Muscle of back (tissue), 11 donors: ENCODE results near the gene CRYL1. TPM values are rescaled to one million over a fixed set of nuclear protein-coding genes. Genes with fewer than 3 reads are reported as not detected.
A peak's percentile ranks its signal among the peaks of the same experiment; 100 is the strongest.

Source experiments
- DNase-seq, 3 donors: peaks; one replicate each; pipeline versions ENCODE4 v3.0.0 to v3.0.0-alpha.2; 2013
- polyA plus RNA-seq, 10 donors: library from polyadenylated mRNA; unstranded; fragments of 120-200 nt; gene quantifications; one replicate each; pipeline ENCODE4 v1.2.1, GENCODE V29; 2013; ENCODE audit not compliant: insufficient read length in 10 of 10

Gene CRYL1
- polyA plus RNA-seq, 10 donors = 20.7 to 35.3 (median 27.9) TPM

DNA sequence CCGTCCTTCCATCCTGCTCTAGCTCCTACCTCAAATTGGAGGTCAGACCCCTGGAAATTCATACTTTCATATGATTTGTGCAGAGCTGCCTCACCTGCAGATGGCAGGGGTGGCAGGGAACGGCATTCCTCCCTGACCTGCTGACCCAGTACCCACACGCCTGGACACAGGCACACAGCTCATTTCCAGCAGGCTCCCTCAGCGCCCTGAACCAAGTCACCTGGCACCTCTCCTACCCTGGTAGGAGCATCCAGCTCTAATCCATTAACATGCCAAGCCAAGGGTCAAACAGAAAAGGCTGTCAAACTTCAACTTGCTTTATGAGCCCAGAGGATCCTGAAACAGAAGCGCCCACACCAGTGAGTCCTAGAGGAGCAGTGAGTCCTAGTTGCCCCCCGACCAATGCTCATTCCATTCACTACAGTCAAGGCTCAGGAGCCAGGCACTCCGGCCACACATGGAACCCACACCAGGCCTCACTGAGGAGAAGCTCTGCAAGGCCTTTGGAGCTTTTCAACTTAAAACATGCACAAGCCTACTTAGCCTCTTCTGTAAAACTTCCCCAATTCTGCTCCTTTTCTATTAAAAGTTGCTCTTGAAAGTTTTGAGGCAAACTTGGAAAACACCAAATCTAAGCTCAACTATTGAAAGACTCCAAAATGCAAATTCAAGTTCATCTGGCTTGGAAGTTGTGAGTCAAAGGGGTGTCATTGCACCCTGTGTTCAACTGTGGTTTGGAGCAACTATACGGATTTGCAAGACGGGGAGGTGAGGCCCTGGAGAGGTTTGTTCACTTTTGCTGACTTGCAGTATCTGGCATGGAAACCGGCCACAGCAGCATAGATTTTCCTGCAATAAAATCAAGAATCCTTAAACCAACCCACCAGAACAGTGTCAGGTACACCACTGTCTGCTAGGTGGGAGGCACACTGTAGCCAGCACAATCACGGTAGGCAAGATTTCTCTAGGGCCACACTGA is 96.7 kb downstream of the CRYL1 start:
- DNase-seq = no peak

DNA sequence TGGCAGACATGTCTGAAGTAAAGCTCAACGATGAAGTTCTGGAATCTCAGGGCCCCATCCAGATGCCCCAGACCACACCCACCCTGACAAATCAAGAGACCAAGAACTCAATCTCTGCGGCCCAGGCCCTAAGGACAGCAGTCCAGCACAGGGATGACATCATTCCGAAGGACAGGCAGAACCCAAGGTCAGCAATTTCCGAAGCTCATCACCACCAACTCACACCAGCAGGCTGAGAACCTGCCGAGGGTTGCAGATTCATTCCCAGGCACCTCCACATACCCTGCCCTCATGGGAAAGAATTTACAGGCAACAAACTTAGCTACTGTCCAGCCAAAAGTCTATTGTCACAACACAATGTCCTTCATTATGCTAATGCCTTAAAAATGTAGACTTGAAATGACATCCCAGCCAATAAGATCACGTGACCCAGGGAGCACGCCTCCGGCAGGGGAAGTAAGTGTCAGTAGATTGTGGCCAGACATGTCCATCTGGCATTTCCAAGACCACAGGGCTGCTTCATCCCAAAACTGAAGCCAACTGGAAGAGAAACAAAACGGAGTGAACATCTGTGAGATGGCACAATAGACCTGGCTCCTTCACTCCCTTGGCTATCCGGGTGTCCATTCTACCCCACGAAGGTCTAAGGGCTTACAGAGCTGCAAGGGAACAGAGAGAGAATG is 98.8 kb downstream of the CRYL1 start:
- no peak for DNase-seq

DNA sequence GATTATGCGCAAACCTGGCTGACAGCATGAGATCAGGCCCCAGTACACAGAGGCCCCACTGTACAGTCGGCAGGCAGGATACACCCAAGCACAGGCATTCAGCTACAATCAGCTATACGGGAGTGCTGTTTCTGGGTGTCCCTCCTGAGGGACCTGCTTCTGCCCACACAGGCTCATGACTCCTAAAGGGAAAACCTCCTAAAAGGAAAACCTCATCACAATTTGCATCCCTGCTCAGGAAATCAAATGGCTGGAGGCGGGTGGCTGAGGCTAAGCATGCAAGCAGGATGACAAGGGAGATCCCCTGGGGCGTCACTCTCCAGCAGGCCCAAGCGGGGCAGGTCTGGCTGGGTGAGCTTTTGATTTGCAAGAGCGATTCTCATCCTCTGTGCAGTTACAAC is 99.8 kb downstream of the CRYL1 start:
- no peak for DNase-seq

DNA sequence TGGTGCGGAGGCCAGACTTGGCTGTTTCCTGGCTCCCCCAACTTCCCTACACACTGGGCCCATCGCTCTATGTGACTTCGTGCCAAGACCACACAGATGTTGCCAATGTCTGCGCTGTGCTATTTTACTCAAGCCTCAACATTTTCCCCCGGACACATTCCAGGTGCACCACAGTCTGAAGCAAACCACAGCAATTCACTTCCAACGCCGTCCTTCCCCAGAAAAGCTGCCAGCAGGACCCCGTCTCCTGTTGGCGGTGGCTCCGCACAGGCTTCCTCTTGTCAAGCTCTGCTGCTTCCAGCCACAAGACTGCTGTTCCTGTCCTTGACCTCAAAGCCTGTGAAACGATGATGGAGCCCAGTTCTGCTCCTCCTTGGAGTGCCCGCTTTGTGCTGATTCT is 100.7 kb downstream of the CRYL1 start:
- DNase-seq = peak; percentile 53 to 71 (median 55)

DNA sequence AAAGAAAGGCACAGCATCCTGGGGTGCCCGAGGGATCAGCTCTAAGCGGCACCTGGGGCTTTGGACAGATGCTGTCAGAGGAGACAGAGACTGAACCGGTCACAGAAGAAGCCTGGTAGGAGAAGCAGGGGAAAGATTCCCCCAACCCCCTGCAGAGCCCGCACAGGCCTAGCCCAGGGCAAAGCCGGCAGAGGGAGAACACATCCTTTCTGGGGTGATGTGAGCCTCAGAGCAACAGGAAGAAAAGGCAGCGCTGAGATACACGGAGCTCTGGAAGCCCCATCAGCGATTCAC is 101.2 kb downstream of the CRYL1 start:
- no peak for DNase-seq

DNA sequence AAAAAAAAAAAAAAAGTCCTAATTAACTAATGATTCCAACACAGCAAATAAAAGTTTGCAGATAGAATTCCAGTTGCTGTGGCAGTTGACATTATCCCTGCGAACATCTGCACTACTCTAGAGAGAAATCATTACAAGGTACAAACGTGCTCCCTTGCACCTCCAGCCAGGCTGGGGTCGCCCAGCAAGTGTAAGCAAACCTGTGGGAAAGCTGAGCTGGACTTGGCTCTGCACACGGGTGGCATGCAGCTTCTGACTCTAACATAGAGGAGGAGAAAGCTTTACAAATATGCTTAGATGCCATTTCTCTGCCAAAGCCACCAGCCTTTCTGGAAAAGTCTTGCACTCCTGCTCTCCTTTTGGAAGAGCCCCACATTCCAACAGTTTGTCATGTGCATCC is 103.3 kb downstream of the CRYL1 start:
- DNase-seq = no peak

DNA sequence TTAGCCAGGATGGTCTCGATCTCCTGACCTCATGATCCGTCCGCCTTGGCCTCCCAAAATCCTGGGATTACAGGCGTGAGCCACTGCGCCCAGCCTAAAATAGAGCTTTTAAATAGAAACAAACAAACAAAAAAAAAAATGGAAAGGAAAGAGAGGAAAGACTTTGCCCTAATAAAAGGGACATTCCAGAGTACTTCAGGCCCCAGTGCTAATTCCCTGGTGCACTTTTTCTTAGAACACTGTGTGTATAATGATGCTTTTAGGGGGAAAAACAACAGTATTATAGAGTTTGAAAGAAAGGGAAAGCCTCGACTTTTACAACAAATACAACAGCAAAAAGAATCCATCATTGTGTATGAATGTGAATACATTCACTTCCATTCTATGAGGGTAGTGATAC is 104.7 kb downstream of the CRYL1 start:
- peak in 1 of 3 donors; percentile 40 for DNase-seq

DNA sequence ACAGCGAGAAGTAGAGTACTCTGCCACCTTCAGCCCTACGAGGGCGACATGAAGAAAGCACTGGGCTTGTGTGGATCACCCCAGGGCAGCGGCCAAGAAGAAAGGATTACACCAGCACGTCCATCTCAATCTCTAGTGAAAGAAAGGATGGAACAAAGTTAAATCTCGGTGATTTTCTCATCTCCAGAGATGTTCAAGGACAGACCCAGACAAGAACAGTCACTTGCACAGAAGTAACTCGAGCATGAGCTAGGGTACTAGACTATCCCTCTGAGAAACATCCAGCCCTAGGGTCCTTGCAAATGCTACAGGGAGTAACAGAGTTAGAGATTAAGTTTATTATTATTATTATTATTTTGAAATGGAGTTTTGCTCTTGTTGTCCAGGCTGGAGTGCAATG is 106.7 kb downstream of the CRYL1 start:
- no peak for DNase-seq

DNA sequence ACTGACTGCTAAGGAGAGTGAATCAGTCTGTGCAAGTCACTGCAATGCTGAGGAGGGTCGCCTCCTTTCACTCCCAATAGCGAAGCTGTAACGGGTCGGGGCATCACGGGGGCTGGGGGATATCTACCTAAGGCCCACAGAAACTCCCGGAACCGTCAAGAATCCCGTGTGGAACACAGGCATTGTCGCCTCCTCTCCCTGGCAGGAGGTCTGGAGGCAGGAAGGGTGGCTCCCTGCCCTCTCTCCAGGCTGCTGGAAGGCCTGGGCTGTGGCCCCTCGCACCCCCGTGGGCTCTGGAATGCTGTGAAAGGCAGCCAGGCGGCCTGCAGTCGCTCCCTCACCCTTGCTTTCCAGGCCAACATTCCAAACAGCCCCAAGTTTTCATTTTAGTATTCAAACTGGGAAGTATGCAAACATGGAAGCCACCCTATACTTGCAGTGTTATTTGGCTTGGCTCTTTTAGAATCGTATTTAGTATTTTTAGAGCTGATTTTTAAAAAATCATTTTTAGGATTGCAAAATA is 109.4 kb downstream of the CRYL1 start:
- DNase-seq = no peak

DNA sequence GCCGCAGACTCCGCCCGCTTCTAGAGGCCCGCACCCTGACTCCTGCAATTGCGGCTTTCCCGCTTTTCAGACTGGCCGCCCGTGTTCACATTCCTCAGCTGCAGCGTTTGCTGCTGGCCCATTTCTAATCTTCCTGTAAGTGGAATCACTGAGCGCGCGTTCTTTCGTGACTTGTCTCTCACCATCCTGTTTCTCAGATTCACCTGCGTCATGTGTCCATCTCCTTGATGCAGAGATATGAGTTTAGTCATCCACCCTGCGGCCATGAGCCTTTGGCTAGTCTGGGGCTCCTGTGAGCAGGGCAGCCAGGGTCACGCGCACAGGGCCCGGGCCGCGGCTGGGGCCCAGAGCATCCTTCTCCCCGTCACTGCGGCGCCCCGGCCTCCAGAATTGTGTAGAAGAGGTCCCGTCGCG is 110.0 kb downstream of the CRYL1 start:
- DNase-seq = no peak

DNA sequence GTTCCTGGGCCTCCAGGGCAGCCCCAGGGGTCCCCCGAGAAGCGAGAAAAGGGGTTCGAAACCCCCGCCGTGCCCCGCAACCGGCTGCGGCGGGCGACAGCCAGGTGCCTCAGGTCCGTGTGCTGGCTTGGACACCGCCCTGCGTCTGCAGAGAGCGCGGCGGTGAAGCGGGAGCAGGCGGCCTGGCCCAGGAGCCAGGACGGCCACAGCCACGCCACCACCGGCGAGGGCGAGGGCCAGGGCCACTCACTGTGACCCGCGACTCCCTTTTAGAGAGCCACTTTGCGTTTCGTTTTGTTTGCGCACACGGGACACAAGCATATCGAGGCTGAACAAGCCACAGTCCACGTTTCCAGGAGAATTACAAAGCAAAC is 110.4 kb downstream of the CRYL1 start:
- no peak for DNase-seq

DNA sequence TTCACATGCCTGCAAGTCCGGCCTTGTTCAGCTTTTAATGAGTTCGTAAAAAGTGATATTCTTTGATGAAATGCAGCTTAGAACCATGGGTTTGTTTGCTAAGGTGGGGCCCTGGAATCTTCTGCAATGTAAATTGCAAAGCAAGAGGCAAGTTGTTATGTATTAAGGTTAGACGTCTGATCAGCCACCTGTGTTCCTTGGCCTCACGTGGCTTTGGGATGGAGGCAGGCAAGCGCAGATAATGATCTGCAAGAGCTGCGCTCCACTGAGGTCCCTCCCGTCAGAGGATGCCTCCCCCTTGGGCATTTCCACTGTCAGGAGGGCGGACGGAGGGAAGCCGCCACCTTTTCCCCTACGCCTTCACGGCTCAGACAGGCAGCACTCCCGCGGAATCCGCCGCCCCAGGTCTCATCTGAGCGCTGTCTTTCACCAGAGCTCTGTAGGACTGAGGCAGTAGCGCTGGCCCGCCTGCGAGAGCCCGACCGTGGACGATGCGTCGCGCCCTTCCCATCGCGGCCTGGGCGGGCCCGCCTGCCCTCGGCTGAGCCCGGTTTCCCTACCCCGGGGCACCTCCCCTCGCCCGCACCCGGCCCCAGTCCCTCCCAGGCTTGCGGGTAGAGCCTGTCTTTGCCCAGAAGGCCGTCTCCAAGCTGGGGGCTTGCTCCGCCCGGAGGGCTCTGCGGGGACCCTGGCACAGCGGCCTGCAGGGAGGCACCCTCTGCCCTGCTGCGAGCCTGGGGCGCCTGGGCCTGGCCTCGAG is 110.9 kb downstream of the CRYL1 start:
- peak in 1 of 3 donors; percentile 37 for DNase-seq

DNA sequence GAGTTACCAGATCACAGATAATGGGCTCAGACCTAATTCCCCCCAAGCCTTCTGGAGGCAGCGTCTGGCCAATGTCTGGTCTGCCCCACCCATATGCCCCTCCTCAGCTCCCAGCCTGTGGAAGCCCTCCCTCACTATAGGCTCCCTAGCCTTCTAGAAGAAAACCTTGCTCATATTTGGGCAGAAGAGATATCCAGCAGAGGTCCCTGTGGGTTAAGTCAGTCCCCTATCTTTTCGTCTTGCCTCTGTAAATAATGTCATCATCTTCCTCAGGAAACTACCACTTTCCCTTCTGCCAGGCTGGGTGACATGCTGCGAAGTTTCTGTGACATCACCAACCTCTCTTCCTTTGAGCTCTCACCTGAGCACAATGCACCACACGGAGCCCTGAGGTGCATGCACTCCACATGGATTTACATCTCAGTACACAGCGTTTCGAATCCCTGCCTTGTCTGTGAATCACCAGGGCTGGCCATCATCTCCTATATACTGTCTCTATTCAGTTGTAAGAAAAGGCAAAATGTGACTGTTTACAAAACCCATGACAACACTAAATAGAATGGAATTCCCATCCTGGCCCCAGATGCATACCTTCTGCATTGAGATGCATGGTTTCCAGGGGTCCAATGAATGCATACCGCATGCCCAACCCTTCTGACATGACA is 112.8 kb downstream of the CRYL1 start:
- DNase-seq = no peak

DNA sequence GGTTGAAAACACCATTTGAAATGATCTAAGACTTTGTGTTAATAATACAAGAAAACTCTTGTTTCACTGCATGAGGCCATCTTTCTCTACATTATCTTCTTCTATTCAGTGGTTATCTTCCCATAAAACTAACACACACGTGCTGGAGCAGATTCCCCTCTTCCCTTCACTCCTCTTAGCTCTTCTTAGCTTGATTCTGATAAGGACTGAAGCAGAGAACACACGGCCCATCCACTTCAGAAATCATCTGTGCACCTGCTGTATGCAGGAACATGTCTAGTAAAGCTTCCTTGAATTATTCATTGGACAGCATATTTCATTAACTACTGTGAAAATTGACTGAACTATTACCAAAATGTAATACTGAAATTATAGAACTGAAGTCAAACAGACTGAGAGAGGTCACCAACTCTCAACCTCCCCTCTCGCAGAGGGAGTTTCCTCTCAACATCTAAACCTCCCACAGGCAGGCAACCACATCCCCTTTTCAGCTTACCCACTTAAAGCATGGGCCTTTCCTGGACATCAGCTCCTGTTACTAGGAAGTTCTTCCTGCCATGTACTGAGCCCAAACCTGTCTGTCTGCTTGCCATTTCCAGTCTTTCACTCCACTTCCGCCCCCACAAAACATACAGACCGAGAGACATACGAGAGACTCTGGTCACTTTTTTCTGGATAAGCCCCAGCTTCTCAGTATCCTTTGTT is 113.9 kb downstream of the CRYL1 start:
- DNase-seq = no peak

DNA sequence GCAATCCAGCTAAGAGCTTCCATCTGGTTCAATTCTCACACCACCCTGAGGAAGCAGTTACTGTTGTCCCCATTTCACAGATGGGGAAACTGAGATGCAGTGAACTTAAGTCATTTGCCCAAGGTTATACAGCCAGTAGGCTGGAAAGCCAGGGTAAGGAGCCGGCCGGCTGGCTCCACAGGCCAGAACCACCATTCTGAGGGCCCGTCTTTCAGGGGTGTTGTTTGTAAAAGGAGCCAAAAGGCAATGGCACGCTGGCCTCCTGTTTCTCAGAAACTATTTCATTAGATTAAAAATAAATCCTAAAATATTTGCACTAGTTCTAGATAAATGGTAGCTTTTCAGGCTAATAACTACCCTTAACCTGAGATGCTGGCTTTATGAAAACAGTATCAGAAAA is 114.9 kb downstream of the CRYL1 start:
- DNase-seq = no peak

DNA sequence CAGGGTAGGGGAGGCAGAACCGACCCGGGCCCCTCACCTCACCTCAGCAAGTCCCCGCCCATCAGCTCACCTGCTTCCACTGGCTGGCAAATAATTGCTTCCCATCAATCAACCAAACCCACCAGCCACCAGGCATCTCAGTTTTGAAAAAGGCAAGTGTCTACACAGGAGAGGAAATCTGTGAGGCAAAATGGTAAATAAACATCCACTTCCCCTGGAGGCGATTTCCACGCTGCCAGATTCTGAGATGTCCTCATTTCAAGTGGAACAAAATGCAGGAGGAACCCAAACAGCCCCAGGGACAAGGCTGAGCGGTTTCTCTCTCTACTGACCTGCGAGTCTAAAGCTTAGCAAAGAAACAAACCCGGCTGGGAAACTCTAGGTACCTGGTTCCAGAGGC is 117.5 kb downstream of the CRYL1 start:
- DNase-seq = no peak

DNA sequence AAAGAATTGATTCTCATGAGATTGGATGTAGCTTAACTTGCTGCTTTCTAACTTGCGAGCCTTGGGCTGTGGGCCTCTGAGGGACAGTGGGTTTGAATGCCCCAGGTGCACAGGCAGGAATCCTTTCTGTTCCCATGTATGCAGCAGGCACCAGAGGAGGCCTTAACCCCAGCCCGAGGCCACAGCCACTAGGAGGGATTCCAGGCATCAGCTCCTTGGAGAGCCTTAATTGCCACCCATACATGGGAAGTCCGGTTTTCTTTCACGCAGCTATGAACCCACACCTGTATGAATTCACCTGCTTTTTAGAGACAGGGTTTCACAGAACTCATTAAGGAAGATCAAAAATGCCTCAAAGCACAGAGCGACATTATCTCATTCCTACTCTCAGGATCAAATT is 117.9 kb downstream of the CRYL1 start:
- no peak for DNase-seq

DNA sequence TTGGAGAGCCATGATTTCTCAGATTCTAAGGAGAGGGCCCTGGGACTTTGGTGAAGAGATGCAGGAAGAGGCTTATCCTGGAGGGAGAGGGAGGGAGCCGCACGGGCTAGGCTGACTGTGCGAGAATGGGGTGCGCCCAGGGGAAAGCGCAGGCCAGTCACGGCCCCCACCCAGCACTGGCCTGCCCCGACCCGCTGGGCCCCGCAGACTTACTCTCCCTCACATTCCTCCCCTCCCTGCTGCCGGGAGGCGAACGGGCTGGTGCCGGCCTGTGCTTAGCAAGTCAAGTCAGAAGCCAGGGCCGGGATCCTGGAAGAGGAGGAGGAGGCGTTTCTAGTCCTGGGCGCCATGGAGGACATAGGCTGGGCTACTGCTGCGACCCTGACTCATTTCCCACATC is 120.0 kb downstream of the CRYL1 start:
- DNase-seq = no peak

DNA sequence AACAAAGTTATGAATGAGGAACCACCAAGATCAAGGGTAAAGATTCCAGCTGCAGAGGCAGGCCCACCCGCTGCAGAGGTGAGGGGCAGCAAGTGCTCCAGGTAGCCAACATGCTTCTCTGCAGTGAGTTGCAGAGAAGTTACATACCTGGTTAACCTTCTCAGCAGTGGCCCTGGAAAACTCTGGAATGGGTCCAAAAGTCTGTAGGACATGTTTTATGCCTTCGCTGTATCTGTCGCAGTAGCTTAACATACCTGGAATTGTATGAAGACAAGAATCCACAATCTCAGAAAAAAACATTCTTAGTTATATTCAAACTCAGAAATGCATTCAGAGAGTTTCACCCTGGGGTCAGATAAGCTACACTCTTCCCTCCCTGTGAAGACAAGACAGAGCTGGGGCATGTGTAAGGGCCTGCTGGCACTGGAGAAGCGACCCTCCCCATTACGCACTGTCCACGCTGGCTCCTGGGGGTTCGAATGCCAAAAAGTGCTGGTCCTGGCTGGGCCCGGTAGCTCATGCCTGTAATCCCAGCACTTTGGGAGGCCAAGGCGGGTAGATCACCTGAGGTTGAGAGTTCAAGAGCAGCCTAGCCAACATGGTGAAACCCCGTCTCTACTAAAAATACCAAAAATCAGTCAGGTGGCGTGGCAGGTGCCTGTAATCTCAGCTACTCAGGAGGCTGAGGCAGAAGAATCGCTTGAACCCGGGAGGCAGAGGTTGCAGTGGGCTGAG is 121.0 kb downstream of the CRYL1 start:
- no peak for DNase-seq

DNA sequence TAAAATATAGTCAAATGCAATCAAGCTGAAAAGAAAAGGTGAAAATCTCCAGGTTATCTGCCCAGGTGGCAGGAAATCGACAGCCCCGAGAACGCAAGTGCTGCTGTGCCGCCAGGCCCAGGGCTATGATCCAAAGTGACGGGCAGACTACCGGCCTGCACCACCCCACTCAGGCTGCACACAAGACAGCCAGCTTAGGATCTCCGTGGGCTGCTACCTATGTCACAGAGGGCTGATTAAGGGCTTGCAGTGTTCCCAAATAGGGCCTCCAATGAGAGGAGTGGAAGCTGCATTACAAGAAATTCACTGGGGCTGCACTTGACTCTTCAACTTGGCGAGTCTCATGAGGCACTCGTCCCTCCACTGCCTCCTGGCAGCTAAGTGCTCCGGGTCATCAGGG is 121.8 kb downstream of the CRYL1 start:
- DNase-seq = no peak

DNA sequence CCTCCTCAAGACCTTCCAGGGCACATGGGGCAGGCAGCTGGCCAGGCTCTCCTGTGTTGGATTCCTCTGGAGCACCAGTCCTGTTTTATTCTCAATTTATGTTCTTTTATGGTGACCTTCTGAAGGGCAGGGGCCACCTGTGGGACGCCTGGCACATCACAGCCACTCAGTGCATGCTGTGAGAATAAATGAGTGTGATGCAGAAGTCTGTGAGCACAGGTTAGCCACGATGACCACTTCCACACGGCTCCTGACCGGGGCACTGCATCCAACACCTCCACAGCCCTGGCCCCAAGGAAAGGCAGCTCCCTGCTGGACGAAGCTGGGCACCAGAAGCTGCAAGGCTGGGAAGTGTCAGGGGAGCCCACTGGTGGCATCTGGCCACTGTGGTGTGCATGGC is 122.8 kb downstream of the CRYL1 start:
- DNase-seq = no peak
